Activated CD4-positive, alpha-beta T cell treated with anti-CD3 and anti-CD28 coated beads for 24 hours (primary cell): ENCODE results near the gene ARHGAP15.

Experiments used
- DNase-seq, 2 donors: peaks; one replicate each; pipeline ENCODE4 v3.0.0-alpha.2; 2020; ENCODE audit warnings: low read depth in 2 of 2

Gene ARHGAP15

DNA sequence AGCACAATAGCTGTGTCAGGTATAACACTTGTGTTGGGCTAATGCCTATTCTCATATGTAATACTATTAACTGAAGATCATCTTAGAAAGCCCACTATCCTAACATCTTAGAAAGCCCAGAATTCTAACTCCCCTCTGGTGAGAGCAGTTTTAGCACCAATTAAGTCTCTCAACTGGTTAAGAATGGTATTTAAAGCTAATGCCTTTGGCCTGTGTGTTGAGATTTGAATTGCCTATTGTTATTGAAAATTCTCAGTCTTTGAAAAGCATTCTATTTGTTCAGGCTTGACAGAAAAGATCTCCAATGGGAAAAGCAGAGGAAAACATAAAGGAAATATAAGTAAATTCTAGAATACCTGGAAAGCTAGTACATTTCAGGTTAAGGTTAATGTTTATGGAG is 352.5 kb downstream of the ARHGAP15 start:
- no peak for DNase-seq

DNA sequence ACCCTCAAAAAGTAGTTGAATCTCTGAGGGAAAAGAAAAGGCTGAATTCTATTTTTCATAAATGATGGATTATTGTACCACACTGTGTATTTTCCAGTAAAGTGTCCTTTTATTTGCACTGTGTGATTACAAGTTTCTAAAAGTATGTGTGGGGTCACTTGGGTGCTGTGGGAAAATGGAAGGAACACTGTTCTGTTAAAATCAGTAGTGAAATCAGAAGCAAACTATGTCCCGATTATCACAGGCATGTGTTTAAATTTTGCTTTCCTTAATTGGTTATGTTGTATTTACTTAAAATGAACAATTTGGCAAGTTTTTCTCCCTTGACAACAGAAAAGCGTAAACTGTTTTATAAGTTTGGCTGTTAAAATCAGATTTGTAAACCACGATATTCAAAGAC is 353.1 kb downstream of the ARHGAP15 start:
- no peak for DNase-seq

DNA sequence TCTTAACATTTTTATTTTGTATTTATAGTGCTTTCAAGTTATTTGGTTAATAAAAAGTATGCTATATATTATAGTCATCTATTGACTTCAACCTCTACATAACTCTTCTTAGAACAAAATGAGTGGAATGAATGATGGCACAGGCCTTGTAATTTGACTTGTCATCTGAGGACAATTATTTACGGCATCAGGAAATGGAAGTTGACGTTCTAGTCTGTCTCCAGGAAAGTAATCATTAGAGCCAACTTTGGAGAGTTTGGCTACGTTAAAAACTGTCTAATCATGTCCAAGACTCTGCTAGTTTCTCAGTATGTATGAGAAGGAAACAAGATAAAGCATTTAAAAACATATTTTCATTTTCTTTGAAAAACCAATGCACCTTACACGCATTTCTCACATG is 353.6 kb downstream of the ARHGAP15 start:
- no peak for DNase-seq

DNA sequence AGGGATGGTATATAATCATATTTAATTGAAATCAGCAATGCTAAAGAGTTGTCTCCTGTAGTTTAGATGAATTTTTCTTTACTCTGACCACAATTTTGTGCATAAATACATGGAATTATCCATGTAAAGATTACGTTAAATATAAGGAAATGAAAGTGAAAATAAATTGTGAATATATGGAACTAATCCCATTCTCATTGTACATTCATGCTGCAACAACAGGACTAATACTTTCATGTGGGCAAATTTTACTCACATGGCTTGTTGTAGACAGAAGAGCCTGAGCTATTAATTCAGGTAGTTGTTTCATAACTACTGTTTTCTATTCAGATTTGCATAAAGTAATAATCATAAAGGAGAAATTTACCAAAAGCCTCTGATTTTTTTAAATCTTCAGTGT is 357.8 kb downstream of the ARHGAP15 start:
- DNase-seq, result no peak

DNA sequence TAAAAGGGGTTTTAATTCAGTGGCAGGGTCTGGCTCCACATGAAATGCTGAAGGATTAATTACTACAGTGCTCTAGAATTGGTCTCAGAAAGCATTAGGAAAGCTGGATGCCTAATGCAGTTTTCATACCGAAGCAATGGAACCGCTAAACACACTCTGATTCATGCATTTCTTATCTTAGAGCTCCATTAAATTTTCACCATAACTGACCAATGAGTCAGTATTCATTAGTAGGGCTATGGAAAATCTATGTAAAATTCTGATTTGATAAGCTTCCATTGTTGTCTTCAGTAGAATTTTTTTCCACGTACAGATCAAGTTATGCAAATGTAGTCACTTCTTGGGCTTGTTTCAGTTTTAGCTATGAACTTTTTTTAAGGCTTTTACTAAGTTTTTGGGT is 359.9 kb downstream of the ARHGAP15 start:
- DNase-seq, result no peak

DNA sequence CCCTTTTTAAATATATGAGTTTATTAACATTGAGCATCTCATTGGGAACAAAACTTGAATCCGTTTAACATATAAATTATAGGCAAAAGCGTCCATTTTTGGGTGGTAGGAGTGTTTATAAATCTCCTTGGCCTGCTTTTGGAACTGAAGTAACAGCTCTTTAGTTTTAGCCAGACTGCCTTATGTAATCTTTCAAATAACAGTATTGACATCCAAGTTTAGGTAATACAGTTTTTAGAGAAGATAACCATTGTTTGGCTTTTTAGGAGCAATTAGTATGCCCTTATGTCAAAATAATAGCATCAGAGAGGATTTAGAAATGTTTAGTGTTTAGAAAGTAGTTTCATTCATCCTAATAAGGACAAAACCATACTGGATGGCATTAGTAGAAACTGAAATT is 361.9 kb downstream of the ARHGAP15 start:
- no peak for DNase-seq

DNA sequence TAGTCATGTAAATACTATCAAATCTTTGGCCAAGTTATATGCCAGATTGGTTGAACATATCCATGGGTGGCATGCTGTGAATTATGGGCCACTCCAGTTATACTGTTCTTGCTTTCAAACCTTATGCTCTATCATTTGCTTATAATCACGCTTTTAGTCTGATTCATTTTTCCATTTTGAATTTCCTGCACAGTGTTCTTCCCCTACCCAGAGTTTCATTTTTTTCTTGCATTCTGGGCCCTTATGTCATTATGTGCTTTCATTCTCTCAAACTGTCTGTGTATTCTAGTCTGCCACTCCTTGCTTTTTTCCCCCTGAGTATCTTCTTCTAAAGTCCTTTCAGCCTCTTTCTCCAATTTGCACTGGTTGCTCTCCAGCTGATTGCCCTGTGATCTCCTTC is 364.1 kb downstream of the ARHGAP15 start:
- no peak for DNase-seq

DNA sequence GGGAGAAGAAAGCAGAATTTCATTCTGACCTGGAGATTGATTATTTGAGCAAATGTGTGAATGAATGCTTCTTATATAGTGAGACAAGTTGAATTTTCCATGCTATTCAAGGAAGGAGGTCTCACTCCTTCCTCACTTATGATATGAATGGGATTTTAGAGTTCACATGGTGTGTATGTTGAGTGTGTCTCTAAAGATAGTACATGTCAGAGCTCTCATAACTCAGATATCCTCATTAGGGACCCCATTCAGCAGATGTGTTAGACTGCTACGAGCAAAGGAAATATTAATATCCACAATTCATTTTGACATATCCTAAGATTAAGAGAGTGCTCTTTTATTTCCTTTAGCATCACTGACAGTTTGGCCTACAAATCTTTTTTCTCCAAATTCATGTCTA is 368.5 kb downstream of the ARHGAP15 start:
- DNase-seq, result no peak

DNA sequence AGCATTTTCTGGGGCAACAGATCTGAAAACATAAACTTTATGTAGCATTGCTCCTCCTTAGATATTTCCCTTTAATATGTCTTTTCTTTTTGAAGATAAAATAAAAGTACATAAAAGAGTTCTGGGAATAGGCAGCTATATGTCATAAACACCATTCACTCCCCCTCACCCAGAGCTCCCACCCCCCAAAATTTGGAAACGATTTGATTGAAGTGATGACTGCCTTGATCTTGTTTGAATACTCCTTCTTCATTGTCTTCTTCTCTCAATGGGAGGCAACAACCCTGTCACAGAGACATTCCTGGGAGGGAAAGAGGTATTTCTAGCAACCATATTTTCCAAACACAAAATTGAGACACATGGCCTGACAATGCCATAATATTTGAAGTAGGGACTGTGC is 369.3 kb downstream of the ARHGAP15 start:
- no peak for DNase-seq

DNA sequence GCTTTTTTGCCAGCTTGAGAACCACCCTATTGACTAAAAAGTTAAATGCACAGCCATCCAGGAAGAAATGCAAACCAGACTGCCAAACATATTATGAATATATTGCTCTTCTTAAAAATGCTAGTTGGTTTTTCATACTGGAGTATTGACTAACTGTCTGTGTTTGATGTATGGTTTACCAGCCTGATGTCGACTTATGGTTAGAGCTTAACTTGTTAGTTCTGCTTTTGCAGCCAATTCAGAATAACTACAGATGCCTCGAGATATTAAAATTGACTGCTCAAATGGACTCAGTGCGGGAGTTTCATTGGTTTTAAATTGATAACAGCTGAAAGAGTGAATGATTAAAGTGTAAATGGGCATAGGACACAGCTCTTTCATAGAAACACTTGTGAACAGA is 369.8 kb downstream of the ARHGAP15 start:
- DNase-seq, result no peak

DNA sequence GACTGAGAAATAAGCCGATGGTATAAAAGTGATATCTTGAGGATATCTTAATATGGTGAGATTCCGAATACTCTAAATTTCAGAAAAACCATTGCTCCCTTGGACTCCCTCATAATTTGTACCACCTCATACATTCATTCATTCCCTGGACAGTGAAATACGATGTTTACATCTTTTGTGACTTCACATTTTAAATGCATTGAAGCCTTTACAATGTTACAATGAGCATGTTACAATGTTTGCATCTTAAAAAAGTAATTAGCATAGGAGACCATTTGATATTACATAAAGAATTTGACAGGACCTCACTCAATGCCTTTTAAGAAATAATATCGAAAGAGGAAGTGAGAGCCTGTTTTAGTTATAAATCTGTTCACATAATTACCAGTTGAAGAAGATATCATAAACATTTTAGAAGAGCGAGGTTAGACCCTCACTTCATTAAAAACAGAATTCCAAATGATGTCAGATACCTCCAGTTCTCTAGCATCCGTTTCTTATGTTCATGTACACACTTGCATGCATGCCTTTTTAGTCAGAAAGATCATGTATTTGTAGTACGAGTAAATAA is 372.0 kb downstream of the ARHGAP15 start:
- no peak for DNase-seq

DNA sequence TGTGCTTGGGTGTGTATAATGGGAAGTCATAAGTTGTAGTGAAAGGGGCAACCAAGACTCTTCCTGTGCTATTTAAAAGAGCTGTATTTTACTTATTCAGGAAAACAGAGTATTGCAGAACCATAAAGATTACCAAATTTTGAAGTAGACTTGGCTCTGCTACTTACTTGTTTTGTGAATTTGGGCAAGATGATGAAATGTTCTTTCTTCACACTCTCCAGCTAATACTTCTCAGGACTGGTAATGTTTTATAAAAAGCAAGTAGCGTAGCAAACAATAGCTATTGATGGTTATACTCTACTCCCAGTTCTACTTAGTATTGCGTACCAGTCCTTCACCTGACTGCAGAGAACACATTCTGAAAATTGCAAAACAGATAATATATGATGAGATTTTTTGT is 374.1 kb downstream of the ARHGAP15 start:
- DNase-seq, result no peak

DNA sequence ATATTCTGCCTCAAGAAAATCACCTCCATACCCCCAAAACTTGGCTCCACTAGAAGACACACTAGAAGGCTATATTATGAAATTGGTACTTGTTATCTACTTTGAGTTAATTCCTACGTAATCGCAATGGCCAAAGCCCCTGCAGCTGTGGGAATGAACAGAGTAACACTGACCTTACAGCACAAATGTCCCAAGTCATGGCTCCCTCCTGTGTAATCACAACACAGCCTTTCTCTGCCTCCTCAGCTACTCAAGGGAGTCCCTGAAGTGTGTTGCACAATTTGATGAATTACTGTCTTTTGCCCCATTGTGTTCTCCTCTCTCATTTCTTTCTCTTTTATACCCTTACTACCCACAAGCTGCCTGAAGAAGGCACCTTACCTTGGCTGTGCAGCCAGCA is 375.2 kb downstream of the ARHGAP15 start:
- no peak for DNase-seq

DNA sequence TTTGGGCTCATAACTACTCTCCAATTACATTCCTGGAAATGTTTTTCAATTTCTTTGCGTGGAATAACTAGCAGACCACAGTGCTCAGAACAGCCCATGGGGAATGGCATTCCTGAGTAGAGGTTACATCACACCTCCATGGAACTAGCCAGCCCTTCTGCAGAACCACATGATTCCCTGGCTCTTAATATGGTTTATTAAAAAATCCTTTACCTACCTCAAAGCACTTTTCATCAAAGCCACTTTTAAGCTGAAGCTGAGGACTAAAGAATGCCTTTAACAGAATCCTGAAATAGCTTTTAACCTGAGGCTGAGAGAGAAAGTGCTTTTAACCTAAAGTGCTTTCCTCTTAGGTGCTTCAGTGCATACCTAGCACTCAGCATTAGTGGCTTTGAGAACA is 376.3 kb downstream of the ARHGAP15 start:
- no peak for DNase-seq

DNA sequence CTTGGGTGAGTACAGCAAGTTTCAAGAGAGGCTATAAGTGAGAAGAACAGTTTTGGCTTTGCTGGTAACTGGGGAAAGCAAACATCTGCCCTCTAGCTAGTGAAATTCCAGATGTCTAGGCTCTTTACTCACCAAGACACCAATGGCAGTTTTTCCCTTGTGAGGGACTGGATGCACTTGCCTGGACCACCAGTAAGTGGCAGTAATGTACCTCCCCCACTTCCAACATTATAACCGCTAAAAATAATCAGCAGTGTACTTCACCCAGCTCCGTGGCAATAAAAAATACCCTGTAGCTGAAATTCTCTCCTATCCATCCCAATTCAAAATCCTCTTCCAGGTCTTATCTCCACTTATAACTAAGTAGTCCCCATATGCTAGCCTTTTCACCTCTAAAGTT is 383.9 kb downstream of the ARHGAP15 start:
- DNase-seq, result no peak

DNA sequence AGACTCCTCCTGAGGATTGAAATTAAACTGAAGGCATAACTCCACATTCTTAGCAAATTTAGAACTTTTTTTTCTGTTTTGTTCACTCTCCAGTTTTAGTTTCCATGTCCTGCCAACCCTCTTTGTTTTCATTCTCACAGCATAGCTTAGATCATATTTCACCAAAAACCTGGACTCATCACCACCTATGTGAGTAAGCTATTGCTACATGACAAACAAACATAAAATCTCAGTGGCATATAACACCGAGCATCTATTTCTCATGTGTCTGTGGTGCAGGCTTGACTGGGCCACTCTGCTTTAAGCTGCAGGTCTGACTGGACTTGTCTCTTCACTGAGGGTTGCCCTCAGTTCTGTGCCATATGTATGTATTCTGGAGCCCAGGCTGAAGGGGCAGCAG is 385.2 kb downstream of the ARHGAP15 start:
- DNase-seq, result no peak

DNA sequence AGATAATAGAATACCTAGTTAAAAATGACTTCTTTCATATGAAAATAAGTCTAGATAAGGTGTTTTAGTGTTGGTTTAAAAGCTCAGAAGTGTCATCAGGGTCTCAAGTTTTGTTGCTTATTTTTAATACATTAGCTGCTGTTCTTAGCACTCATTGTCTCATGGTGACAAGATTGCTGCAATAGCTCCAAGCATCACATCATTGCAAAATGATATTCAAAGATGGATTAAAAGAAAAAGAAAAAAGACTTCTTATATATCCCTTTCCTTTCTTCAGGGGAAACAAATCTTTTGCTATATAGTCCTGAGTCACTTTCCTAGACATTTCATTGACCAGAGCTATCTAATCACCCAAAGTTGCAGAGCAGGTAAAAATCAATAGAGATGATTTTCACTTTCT is 386.1 kb downstream of the ARHGAP15 start:
- no peak for DNase-seq

DNA sequence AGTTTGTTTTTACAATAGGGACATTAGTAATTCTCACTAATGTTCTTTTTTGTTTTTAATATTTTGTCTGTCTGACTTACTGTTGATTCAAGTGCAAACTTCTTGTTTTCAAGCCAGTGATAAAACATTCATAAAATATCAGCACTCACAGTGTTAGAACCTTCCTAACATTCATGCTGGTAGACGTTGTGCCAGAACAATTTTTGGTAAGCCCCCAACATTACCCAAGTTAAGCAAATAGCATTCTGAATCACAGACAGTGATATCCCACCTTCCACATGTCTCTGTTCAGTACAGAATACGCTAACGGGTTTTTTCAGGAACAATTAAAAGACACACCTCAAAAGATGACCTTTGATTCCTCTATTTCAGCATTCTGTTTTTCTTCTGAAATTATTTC is 390.3 kb downstream of the ARHGAP15 start:
- DNase-seq, result no peak

DNA sequence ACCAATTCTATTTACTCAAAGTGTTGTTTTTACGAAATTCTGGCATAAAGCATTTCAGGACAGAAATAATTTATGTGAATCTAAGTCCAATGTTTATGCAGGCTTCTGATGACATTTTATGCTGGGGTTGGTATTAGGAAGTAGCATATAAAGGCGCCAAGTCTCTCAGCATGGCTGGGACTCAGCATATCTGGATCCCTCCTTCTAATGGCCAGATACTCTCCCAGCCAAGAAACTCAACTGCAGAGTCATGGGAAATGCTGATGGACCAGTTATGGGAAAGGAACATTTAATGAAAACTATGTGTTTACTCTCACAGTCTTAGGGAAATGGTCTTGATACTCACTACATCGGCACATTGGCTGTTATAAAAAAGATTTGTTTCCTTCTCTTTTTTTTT is 392.2 kb downstream of the ARHGAP15 start:
- no peak for DNase-seq

DNA sequence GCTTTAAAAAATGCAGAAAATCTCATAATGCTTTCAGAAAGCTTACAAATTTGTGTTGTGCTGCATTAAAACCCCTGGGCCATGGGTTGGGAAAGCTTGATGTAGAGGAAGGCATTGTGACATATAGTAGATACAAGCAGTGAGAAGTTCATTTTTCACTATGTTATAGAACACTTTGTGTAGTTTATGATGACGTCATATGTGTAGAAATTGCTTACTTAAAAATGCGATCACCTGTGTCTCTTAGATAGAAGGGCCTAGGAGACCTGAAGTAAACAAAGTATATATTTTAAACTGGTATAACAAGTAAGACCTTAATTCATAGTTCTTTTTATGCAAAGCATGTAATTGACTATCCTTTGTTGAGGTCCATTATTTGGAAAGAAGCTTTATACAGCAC is 393.5 kb downstream of the ARHGAP15 start:
- DNase-seq, result no peak

DNA sequence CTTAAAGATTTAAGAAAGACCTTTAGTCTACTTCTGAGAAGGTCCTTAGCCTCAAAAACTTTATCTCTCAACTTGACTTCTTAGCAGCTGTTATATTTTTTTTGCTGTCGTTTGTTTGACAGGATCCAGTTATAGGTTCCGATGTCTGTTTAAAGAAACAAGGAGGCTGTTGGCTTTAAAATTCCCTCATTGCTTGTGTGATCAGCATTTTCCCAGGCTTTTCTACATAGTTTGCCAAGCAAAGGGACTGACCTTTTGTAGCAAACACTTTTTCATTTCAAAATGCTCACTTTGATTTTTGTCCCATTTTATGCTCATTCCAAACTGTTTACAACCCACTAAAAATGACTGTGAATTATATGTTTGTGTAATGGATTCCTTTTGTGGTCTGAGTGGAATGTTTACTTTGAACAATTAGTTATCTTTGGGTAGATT is 394.9 kb downstream of the ARHGAP15 start:
- no peak for DNase-seq

DNA sequence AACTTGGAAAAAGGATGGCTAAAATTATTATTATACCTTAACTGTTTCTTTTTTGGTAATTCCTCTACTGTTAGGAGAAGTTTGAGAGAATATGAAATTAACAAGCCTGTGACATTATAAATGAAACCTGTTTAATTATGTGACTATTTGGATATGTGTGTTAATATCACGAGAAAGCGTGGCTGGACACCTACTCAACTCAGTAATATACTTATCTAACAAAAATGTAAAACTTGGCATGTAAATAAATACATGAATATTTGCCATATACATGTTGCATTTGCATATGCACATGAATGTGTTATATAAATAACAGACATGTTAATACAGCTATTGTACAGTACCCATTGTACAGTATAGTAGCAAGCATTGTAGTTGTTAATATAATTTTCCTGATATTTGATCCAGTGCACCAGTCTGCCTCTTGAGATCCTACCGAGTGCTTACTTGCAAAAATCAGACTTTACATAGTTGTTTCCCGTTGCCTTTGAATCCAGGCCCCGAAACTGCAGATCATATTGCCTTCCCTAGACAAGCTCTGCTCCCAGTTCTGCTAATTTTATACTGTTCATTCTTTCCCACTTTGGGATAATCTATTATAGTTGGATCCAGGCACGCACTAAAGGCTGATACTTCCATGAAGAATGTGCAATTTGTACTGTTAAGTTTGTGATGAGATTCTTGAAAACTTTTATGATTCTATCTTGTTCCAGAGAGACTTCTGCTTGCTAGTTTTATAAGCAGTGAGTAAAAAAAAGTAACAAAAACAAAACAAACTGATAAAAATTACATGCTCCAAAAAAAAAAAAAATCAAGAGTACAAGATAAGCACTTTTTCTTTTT is 395.6 kb downstream of the ARHGAP15 start:
- no peak for DNase-seq

DNA sequence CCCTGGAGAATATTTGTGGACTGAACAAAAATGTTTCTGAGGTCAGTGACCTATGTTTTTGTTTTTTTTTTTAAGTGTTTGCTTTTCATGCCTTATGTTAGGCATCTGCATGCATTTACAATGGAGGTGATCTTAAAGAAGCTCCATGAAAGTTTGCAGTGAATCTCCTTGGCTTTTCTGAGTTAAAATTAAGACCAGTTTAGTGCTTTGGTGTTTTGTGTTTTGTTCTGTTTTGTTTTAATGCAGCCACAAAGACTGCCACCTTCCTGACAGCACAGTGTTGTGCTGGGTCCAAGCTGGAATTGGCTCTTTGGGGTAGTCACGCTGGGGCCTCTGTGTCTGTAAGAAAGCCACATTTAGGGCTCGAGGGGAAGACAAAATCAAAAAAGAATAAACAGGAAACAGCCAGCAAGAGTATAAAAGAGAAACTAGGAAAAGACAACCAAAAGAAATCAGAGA is 396.2 kb downstream of the ARHGAP15 start:
- DNase-seq, result no peak

DNA sequence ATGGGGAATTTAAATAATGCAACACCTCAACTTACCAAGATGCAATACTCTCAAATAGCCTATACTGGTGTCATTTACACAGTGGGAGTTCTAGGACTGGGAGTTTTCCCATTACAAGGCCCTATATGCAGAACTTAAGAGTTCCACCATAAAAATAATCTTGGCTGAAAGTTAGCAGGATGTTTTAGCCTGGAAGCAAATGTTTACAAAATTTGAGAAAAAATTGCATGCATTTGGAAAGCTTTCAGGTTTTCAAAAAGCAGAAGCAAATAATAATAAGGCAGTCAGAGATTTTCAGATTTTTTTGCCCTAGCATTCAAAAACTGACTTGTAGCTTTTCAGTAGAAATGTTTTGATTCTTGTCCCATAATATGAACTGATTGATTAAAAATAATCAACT is 397.3 kb downstream of the ARHGAP15 start:
- DNase-seq, result no peak
